H1 (cell line): ENCODE data around the gene STIM1. TPM values are rescaled to one million over a fixed set of nuclear protein-coding genes. Genes with fewer than 3 reads are reported as not detected.

Experiments
- CTCF ChIA-PET: fragments of 300-600 bp; sonication (Branson Sonifier 250); formaldehyde crosslinking; loops from one replicate; lab custom pipeline; 2021; ENCODE audit not compliant: partially characterized antibody; lab: Charles Lee
- POLR2A ChIA-PET: fragments of 300-600 bp; sonication (Branson Sonifier 250); formaldehyde crosslinking; loops from one replicate; lab custom pipeline; 2021; ENCODE audit warnings: inconsistent platforms; ENCODE audit not compliant: partially characterized antibody; lab: Charles Lee
- DNase-seq, 2 experiments: peaks; one replicate each; pipeline versions ENCODE4 v3.0.0 to v3.0.0-alpha.2; 2010 to 2022; ENCODE audit warnings: low spot score in 2 of 2, low read depth in 1 of 2, mixed read lengths in 1 of 2
- FAIRE-seq: peaks from 2 replicates; lab custom pipeline; 2011; peaks lifted over from hg19 to GRCh38; lab: Jason Lieb, UNC
- H2AFZ ChIP-seq: 2 replicates; pipeline ENCODE4 v1.8.1; 2012; ENCODE audit warnings: low read length, inconsistent platforms
- H2AK5ac ChIP-seq: 2 replicates; pipeline ENCODE4 v1.6.1; 2013; ENCODE audit warnings: low read depth, low read length
- H2BK120ac ChIP-seq: replicated peaks from 2 replicates; pipeline ENCODE3; 2013; ENCODE audit warnings: low read depth, low read length, inconsistent platforms
- H2BK12ac ChIP-seq: 2 replicates; pipeline ENCODE4 v1.6.1; 2013; ENCODE audit warnings: low read depth, low read length
- H2BK15ac ChIP-seq: 2 replicates; pipeline ENCODE4 v1.6.1; 2013; ENCODE audit warnings: low read length
- H2BK20ac ChIP-seq: 2 replicates; pipeline ENCODE4 v1.6.1; 2013; ENCODE audit warnings: low read length
- H2BK5ac ChIP-seq: 2 replicates; pipeline ENCODE4 v1.6.1; 2013; ENCODE audit warnings: low read depth, low read length
- H3K14ac ChIP-seq: 2 replicates; pipeline ENCODE4 v1.6.1; 2013; ENCODE audit warnings: inconsistent platforms; ENCODE audit not compliant: insufficient read length
- H3K18ac ChIP-seq: 2 replicates; pipeline ENCODE4 v1.6.1; 2013; ENCODE audit warnings: low read length; ENCODE audit errors: extremely low read depth
- H3K23ac ChIP-seq: 2 replicates; pipeline ENCODE4 v1.6.1; 2013; ENCODE audit warnings: inconsistent platforms; ENCODE audit not compliant: insufficient read length
- H3K23me2 ChIP-seq: 2 replicates; pipeline ENCODE4 v1.6.1; 2013; ENCODE audit warnings: low read depth, low read length
- H3K27ac ChIP-seq: 2 replicates; pipeline ENCODE4 v1.6.1; 2011; ENCODE audit warnings: low read depth, low read length, inconsistent platforms
- H3K27me3 ChIP-seq, 4 experiments: replicated peaks in 1 of 4; 1 replicate in 1 of 4; 2 replicates in 3 of 4; pipeline versions ENCODE4 v1.6.1 to v1.8.1; 2011 to 2013; ENCODE audit warnings: low read length in 3 of 4, mild to moderate bottlenecking in 3 of 4, inconsistent platforms in 2 of 4, mixed read lengths in 2 of 4, moderate library complexity in 1 of 4; ENCODE audit not compliant: control insufficient read depth in 3 of 4, insufficient read depth in 3 of 4; ENCODE audit errors: extremely low read depth in 1 of 4
- H3K36me3 ChIP-seq, 4 experiments: 2 replicates each; pipeline versions ENCODE4 v1.6.1 to v1.8.1; 2011 to 2013; ENCODE audit warnings: mild to moderate bottlenecking in 4 of 4, low read length in 3 of 4, moderate library complexity in 2 of 4, control low read depth in 1 of 4, inconsistent platforms in 1 of 4; ENCODE audit not compliant: insufficient read depth in 4 of 4, control insufficient read depth in 2 of 4
- H3K4ac ChIP-seq: replicated peaks from 2 replicates; pipeline ENCODE3; 2013; ENCODE audit warnings: low read length, low read depth, mixed read lengths, inconsistent platforms; ENCODE audit not compliant: insufficient read length
- H3K4me1 ChIP-seq, 4 experiments: replicated peaks in 1 of 4; 1 replicate in 1 of 4; 2 replicates in 3 of 4; pipeline versions ENCODE4 v1.6.1 to v1.8.1; 2011 to 2013; ENCODE audit warnings: low read length in 3 of 4, inconsistent platforms in 2 of 4, mixed read lengths in 1 of 4; ENCODE audit not compliant: insufficient read depth in 4 of 4, control insufficient read depth in 3 of 4
- H3K4me2 ChIP-seq, 2 experiments: 2 replicates each; pipeline versions ENCODE4 v1.6.1 to v1.8.1; 2011 to 2013; ENCODE audit warnings: low read depth in 2 of 2, low read length in 2 of 2, control low read depth in 1 of 2, inconsistent platforms in 1 of 2, mild to moderate bottlenecking in 1 of 2; ENCODE audit not compliant: insufficient read depth in 1 of 2
- H3K4me3 ChIP-seq, 4 experiments: fragments of 200-600, 300-600 bp in 1 of 4; sonication (generic), shearing (Covaris generic), sonication (Bioruptor Twin) in 1 of 4; 2 replicates each; pipeline versions ENCODE4 v1.5.1 to v1.8.1; 2011 to 2016; ENCODE audit warnings: low read length in 4 of 4, low read depth in 3 of 4, control low read depth in 2 of 4, inconsistent platforms in 2 of 4, mild to moderate bottlenecking in 2 of 4, mixed read lengths in 1 of 4, moderate library complexity in 1 of 4; ENCODE audit not compliant: insufficient read depth in 2 of 4; ENCODE audit errors: extremely low read depth in 1 of 4
- H3K56ac ChIP-seq: replicated peaks from 2 replicates; pipeline ENCODE3; 2013; ENCODE audit warnings: low read depth, mild to moderate bottlenecking, mixed read lengths, low read length, inconsistent platforms; ENCODE audit not compliant: insufficient read length
- H3K79me1 ChIP-seq: 2 replicates; pipeline ENCODE4 v1.6.1; 2013; ENCODE audit warnings: low read depth, low read length, control low read depth
- H3K79me2 ChIP-seq, 2 experiments: 2 replicates each; pipeline versions ENCODE4 v1.6.1 to v1.8.1; 2012 to 2013; ENCODE audit warnings: low read length in 2 of 2, mild to moderate bottlenecking in 2 of 2, inconsistent platforms in 1 of 2; ENCODE audit not compliant: insufficient read depth in 2 of 2, control insufficient read depth in 1 of 2
- H3K9ac ChIP-seq, 4 experiments: replicated peaks in 1 of 4; 1 replicate in 1 of 4; 2 replicates in 3 of 4; pipeline versions ENCODE4 v1.6.1 to v1.8.1; 2011 to 2013; ENCODE audit warnings: low read depth in 3 of 4, low read length in 3 of 4, control low read depth in 2 of 4, mild to moderate bottlenecking in 2 of 4, moderate library complexity in 2 of 4, inconsistent platforms in 1 of 4; ENCODE audit errors: extremely low read depth in 1 of 4
- H3K9me3 ChIP-seq, 2 experiments: 2 replicates each; pipeline versions ENCODE4 v1.6.1 to v1.8.1; 2012 to 2013; ENCODE audit warnings: mild to moderate bottlenecking in 2 of 2, moderate library complexity in 2 of 2, control low read depth in 1 of 2, inconsistent platforms in 1 of 2, low read depth in 1 of 2, low read length in 1 of 2, mixed read lengths in 1 of 2; ENCODE audit not compliant: insufficient read depth in 2 of 2
- H4K20me1 ChIP-seq, 2 experiments: replicated peaks in 1 of 2; 2 replicates each; pipeline versions ENCODE3 to v1.8.1; 2011 to 2013; ENCODE audit warnings: inconsistent platforms in 2 of 2, low read length in 2 of 2, mild to moderate bottlenecking in 1 of 2; ENCODE audit not compliant: insufficient read depth in 2 of 2, control insufficient read depth in 1 of 2
- H4K5ac ChIP-seq: 2 replicates; pipeline ENCODE4 v1.6.1; 2013; ENCODE audit warnings: low read length, low read depth, mixed read lengths, inconsistent platforms; ENCODE audit not compliant: insufficient read length
- H4K8ac ChIP-seq: 2 replicates; pipeline ENCODE4 v1.8.0; 2013; ENCODE audit warnings: mild to moderate bottlenecking, moderate library complexity, low read length, inconsistent platforms; ENCODE audit not compliant: insufficient read depth; ENCODE audit errors: extremely low read depth
- H4K91ac ChIP-seq: replicated peaks from 2 replicates; pipeline ENCODE3; 2013; ENCODE audit warnings: low read length, mixed read lengths, inconsistent platforms; ENCODE audit not compliant: insufficient read length
- ATF3 ChIP-seq: IDR thresholded peaks from 2 replicates; pipeline ENCODE4 v1.6.1; 2011; ENCODE audit warnings: low read depth, mild to moderate bottlenecking, low read length; ENCODE audit not compliant: insufficient read depth
- CEBPB ChIP-seq: IDR thresholded peaks from 2 replicates; pipeline ENCODE4 v1.6.1; 2012; ENCODE audit warnings: low read depth, low read length
- CTBP2 ChIP-seq: IDR thresholded peaks from 2 replicates; pipeline ENCODE4 v1.7.0; 2011; ENCODE audit warnings: borderline replicate concordance, mild to moderate bottlenecking, moderate library complexity, mixed read lengths, low read length; ENCODE audit not compliant: insufficient read depth, insufficient read length
- EGR1 ChIP-seq: IDR thresholded peaks from 2 replicates; pipeline ENCODE4 v1.6.1; 2011; ENCODE audit warnings: low read depth, low read length, borderline replicate concordance
- HDAC2 ChIP-seq, 2 experiments: fragments of 300-600 bp in 1 of 2; sonication (generic) in 1 of 2; IDR thresholded peaks; 2 replicates each; pipeline ENCODE4 v1.6.1; 2011 to 2012; ENCODE audit warnings: low read depth in 2 of 2, low read length in 2 of 2, mild to moderate bottlenecking in 2 of 2, moderate library complexity in 2 of 2, borderline replicate concordance in 1 of 2, inconsistent platforms in 1 of 2
- PHF8 ChIP-seq: fragments of 200-600 bp; sonication (generic); conservative IDR thresholded peaks from 2 replicates; pipeline ENCODE4 v1.7.1; 2012; ENCODE audit warnings: low read depth, mild to moderate bottlenecking, inconsistent platforms, low read length, moderate library complexity
- RAD21 ChIP-seq, 2 experiments: IDR thresholded peaks in 1 of 2; conservative IDR thresholded peaks in 1 of 2; 2 replicates each; pipeline ENCODE4 v1.6.1; 2011; ENCODE audit warnings: low read depth in 2 of 2, low read length in 2 of 2, improper control_type of control experiment in 1 of 2, inconsistent platforms in 1 of 2, mild to moderate bottlenecking in 1 of 2, moderate library complexity in 1 of 2
- RBBP5 ChIP-seq: IDR thresholded peaks from 2 replicates; pipeline ENCODE4 v1.7.1; 2012; ENCODE audit warnings: low read depth, mild to moderate bottlenecking, inconsistent platforms, low read length, moderate library complexity, borderline replicate concordance
- RNF2 ChIP-seq: fragments of 200-900, 300-1000 bp; sonication (generic); IDR thresholded peaks from 2 replicates; pipeline ENCODE4 v1.7.1; 2016; ENCODE audit warnings: borderline replicate concordance, low read depth, mild to moderate bottlenecking, antibody characterized with exemption, low read length; ENCODE audit not compliant: poor library complexity, severe bottlenecking; ENCODE audit errors: missing control alignments
- SAP30 ChIP-seq: fragments of 300-600 bp; sonication (generic); IDR thresholded peaks from 2 replicates; pipeline ENCODE4 v1.7.1; 2012; ENCODE audit warnings: low read length, moderate library complexity, mild to moderate bottlenecking, inconsistent platforms; ENCODE audit not compliant: insufficient read depth, insufficient replicate concordance
- SIN3A ChIP-seq, 2 experiments: IDR thresholded peaks in 1 of 2; conservative IDR thresholded peaks in 1 of 2; 2 replicates each; pipeline ENCODE4 v1.6.1; 2011 to 2012; ENCODE audit warnings: low read length in 2 of 2, improper control_type of control experiment in 1 of 2, low read depth in 1 of 2, mild to moderate bottlenecking in 1 of 2
- SP2 ChIP-seq: IDR thresholded peaks from 2 replicates; pipeline ENCODE4 v1.6.1; 2012; ENCODE audit warnings: mild to moderate bottlenecking, low read length, inconsistent platforms
- polyA plus RNA-seq, 7 experiments: library from polyadenylated mRNA; depleted of rRNA in 3 of 7; stranded (reverse) in 5 of 7; unstranded in 2 of 7; fragments of >200 nt in 5 of 7; fragments of 200-250 nt in 2 of 7; gene quantifications; 1 replicate in 5 of 7; 2 replicates in 1 of 7; 4 replicates in 1 of 7; pipeline versions ENCODE4 v1.2.1 to v1.2.3, GENCODE V29; 2011 to 2013; ENCODE audit warnings: missing spikeins in 2 of 7, mixed read lengths in 2 of 7
- total RNA-seq: library from RNA; stranded (reverse); fragmentation: NEBNext Ultra II Directional; extraction: Animal tissue kit (Norgen Biotek cat#: 25700); gene quantifications from 2 replicates; pipeline ENCODE4 v1.2.1, GENCODE V29; 2021

Gene STIM1
- total and polyA plus RNA-seq, 2 of the 8 experiments (the other 6 are each of a cell fraction or from before 2014, with no cell fraction given), result 11.1 to 12.2 TPM

- H3K23me2 ChIP-seq, result no peaks in the 10 kb centered on the region; the same call in 1 of the 2 replicates
- H2BK15ac ChIP-seq, result no peak overlapping the region
- no peak overlapping the region for H4K91ac ChIP-seq
- no peak overlapping the region for H2BK20ac ChIP-seq
- H3K27me3 ChIP-seq, result no peaks in the 10 kb centered on the region; a peak in 1 of 7 replicates
- H3K4me1 ChIP-seq, result no peaks in the 10 kb centered on the region
- no peak overlapping the region for H3K4me3 ChIP-seq
- no peak overlapping the region for H2BK120ac ChIP-seq
- no peak overlapping the region for H3K9ac ChIP-seq
- H4K20me1 ChIP-seq, result no peaks in the 10 kb centered on the region
- no peak overlapping the region for H2AK5ac ChIP-seq
- no peak overlapping the region for H3K27ac ChIP-seq
- no peak overlapping the region for H3K14ac ChIP-seq
- no peak overlapping the region for H3K23ac ChIP-seq
- H3K56ac ChIP-seq, result no peak overlapping the region
- H3K79me2 ChIP-seq, result no peaks in the 10 kb centered on the region
- H3K9me3 ChIP-seq, result no peaks in the 10 kb centered on the region
- DNase-seq (no peak), FAIRE-seq (no peak)
- no peaks in the 10 kb centered on the region for H3K79me1 ChIP-seq
- ChIA-PET CTCF (interaction anchor here (0.6 kb wide), 1 partner anchor 39 kb away, joined by 3 read pairs; no protein-coding TSS in a partner anchor), POLR2A (no interaction called here)
- H2BK12ac ChIP-seq, result no peak overlapping the region
- H3K4me2 ChIP-seq, result no peak overlapping the region
- no peak overlapping the region for H2BK5ac ChIP-seq
- H4K5ac ChIP-seq, result no peak overlapping the region
- no peak overlapping the region for H3K18ac ChIP-seq
- H3K4ac ChIP-seq, result no peak overlapping the region
- H2AFZ ChIP-seq, result no peak overlapping the region
- no peaks in the 10 kb centered on the region for H3K36me3 ChIP-seq
- no peak overlapping the region for H4K8ac ChIP-seq
- TF ChIP-seq ATF3 (no peak), PHF8 (no peak), RBBP5 (no peak), CEBPB (no peak), SIN3A (conservative IDR thresholded peaks at IDR 0.05 in 1 of 2, IDR thresholded peaks at IDR 0.05 in 1 of 2; ENCODE audit: low read depth in 1 of 2, low read length in 2 of 2) (no peak), RAD21 (IDR thresholded peaks at IDR 0.05 in 1 of 2, conservative IDR thresholded peaks at IDR 0.05 in 1 of 2; ENCODE audit: low read depth in 2 of 2, low read length in 2 of 2) (no peak), RNF2 (no peak), HDAC2 (IDR thresholded peaks at IDR 0.05; ENCODE audit: borderline replicate concordance in 1 of 2, low read depth in 2 of 2, low read length in 2 of 2) (no peak), SAP30 (no peak), SP2 (no peak), EGR1 (no peak), CTBP2 (no peak)
Observed at GRCh38 chr11:3939211-3939610, 83.7 kb downstream of the STIM1 start.
